DLD1 (cell line): Measurements from ENCODE around the gene FPR3.
"Not testable (repeated sequence)": the region's sequence is repeated elsewhere in the genome, so short reads cannot be mapped to it uniquely, and the experiment has no call there.

Source experiments
- in situ Hi-C: cut with HindIII; loops from 2 replicates; pipeline ENCODE4 v1.10.0; 2017; ENCODE audit warnings: low sequenced_read_pairs

The FPR3 gene

DNA sequence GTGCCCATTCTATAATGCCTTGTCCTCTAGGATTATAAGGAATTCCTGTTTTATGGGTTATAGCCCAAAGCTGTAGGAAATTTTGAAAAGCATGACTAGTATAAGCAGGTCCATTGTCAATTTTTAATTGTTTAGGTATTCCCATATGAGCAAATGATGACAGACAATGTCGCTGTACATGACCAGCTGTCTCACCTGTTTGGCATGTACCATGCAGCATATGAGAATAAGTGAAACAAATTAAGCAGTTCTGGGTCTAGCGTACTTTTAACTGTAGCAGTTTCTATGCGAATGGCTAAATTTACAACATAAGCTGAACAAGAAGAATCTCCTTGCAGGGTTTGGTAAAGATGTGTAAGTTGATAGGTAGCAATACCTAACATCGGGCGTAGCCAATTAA, 11.6 kb downstream of the FPR3 start:
- in situ Hi-C loops, result not testable (repeated sequence)

DNA sequence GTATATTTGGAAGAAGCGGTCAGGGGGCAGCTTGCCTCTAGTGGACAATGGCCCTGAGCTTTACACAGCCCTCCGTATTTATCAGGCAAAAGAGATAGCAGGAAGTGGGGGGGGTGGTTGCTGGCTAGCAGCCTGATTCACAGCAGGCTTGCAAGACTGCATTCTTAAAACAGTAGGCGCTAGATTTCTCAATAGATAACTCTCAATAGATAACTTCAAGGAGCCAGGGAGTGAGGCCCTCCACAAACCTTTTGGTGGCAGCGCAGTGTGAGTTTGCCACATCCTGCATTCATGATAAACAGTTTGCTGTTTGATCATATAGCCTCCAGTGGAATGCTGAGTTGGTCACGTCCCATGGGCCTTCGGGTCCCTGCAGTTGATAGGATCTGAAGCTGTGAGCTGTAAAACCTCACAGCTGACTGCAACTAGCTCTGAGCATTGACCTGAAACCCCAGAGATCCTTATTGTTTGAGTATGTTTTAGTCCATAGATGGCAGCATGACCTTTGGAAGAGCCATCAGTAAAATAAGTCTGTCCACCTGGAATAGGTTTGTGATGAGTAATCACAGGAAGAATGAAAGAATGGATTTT, 12.2 kb downstream of the FPR3 start:
- in situ Hi-C loops, result no loop called here

DNA sequence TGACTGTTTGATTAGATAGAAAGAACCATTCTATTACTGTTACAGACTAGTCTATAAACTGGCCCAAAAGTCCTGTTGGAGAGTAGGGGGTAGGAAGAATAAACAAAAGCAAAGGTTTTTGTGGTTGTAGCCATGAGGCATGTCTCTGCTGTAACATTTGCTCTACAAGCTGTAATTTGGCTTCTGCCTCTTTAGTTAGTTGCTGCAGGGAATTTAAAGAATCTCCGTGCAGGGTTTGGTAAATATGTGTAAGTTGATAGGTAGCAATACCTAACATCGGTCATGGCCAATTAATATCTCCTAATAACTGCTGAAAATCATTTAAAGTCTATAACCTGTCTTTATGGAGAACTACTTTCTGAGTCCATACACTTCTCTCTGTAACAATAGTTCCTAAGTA, 13.0 kb downstream of the FPR3 start:
- in situ Hi-C loops, result no loop called here

DNA sequence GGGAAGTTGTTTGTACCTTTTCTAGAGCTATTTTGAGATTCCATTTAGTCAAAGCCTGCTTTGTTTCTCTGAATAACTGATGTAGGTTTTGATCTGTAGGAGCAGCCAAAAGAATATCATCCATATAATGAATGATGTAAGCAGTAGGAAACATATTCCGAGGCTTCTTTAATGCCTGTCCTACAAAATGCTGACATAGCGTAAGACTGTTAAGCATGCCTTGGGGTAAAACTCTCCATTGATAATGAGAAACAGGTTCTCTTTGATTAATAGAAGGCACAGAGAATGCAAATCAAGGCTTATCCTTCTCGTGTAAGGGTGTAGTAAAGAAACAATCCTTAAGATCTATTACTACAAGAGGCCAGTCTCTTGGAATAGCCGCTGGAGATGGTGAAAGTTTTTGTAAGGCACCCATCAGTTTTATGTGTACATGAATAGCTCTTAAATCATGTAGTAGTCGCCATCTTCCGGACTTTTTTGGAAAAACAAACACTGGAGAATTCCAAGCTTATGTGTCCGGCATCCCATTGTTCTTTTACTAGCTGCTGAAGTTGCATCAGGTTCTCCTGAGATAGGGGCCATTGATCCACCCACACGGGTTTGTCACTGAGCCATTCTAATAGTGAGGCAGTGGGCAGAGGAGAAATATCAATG, 13.5 kb downstream of the FPR3 start:
- in situ Hi-C loops, result no loop called here

DNA sequence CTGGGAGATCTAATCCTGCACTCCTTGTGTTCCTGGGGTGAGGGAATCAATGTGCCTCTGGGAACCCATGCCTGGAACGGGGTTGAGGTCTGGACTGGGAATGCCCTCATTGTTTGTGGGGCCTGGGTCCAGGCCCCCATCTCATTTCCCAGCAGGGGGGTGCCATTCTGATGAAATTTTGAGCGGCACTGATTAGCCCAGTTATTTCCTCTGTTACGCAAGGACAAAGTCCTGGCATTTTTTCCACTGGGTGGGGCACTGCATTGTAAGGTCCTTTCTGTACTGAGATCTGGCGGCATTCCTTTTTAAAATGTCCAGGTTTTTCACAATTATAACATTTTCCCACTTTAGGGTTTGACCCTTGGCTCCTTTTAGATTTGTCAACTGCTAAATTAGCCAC, 14.8 kb downstream of the FPR3 start:
- in situ Hi-C loops, result no loop called here

DNA sequence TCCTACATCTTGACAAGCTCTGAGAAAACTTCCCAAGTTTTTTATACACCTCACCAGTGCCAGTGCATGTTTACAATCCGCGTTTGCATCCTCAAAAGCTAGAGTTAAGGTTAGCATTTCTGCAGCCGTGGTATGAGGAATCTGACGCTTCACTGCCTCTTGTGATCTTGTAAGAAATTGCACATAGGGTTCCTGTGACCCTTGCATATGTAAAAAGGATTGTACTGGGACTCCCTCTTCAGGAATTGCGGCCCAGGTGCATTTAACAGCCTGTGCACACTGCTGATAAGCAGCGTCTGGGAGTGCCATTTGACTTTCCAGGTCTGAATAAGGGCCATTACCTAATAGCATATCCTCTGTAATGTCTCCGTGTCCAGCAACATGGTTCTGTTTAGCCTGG, 15.3 kb downstream of the FPR3 start:
- in situ Hi-C loops, result no loop called here

DNA sequence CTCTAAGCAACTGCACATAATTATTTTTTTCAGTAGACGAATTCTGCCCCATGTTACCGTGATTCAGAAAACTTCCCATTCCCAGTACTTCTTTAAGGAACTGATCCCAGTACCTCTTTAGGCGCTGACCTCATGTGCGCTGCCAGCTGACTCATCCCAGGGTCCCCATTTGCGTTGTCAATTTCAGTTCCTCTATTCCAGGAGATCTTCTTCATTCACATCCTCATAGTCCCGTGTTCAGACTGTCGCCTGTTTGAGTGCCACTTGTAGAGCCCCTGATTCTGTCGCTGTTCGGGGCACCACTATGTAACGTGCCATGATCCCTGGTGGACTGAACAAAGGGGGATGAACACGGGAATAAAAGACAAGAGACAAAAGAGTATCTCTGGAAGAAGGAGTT, 16.4 kb downstream of the FPR3 start:
- in situ Hi-C loops, result no loop called here

DNA sequence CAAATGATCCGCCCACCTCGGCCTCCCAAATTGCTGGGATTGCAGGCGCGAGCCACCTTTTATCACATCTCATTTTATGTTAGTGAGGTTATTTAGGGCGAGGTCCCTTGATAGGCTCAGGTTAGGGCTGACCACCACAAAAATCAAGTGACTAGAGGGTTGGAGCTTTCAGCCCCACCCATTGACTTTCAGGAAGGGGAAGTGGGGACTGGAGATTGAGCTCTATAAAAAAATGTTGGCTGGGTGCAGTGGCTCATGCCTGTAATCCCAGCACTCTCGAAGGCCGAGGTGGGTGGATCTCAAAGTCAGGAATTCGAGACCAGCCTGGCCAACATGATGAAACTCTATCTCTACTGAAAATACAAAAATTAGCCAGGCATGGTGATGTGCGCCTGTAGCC, 20.1 kb downstream of the FPR3 start:
- in situ Hi-C loops, result no loop called here

DNA sequence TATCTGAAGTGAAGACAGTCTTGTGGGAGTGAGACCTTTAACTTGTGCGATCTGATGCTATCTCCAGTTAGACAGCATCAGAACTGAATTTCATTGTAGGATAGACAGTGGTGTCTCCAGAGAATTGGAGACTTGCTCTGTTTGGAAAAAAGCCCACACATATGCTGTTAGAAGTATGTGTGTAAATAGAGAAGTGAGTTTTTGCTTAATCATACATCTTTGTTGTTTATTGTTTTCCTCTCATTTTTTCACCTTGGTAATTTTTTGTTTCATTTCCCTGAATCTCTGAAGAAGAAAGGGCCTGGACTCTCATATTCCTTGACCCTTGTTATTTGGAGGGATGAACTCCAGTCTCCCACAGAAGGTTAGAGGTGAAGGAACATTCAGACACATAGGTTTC, 21.8 kb downstream of the FPR3 start:
- in situ Hi-C loops, result no loop called here

DNA sequence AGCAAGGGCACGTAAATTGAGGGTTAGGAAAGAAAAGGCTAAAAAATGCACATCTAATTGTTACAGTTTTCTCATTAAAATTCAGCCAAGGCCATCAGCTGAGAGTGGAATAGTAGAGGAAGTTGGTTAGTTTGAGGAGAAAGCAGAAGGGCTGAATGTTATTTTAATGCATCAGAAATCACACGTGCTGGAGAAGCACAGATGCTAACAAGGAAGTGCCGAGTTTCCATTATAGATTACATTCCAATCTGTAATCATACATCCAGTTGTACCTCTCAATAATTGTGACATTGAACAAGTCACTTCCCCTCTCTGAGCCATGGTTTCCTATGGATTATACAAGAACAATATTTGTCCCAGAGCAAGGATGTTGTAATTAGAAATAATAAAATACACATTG, 25.1 kb downstream of the FPR3 start:
- in situ Hi-C loops, result no loop called here

DNA sequence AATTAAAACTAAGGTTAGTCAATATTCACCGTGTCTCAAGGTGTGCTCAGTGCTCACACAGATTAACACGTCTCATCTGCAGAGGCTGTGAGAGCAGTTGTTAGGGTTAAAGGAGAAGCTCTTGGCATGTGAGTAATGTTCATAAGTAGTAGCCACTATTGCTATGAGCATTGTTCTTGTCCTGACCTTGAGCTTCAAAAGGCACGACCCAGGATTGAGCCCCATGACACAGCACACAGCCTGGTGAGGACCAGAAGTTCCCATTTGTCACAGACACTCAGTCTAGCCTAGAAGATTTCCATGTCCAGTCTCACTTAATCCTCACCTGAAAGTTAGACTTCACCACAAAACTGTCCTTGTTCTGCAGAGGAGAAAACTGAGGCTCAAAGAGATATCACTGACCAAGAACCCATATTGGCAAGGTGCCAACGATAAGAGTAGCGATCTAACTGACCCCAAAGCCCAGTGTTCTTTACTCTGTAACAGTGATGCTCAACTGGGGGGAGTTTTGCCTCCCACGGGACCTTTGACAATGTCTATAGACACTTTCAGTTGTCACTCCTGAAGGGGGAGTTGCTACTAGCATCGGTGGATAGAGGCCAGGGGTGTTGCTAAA, 26.0 kb downstream of the FPR3 start:
- in situ Hi-C loops, result no loop called here

DNA sequence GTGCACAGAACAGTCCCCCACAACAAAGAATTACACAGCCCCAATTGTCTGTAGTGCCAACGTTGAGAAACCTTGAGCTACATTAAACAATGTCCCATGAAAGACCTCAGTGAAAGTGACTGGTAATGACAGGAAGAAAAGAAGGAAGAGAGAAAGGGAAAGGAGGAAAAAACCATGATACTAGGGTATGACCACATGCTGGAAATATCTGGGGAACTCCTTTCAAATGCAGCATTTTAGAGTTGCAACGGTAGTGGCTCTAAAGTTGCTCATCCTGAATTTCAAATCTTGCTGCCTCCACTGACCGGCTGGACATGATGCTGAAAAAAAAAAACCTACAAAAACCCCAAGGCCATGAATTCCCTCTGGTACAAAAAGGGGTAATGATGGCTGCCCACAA, 26.5 kb downstream of the FPR3 start:
- in situ Hi-C loops, result no loop called here

DNA sequence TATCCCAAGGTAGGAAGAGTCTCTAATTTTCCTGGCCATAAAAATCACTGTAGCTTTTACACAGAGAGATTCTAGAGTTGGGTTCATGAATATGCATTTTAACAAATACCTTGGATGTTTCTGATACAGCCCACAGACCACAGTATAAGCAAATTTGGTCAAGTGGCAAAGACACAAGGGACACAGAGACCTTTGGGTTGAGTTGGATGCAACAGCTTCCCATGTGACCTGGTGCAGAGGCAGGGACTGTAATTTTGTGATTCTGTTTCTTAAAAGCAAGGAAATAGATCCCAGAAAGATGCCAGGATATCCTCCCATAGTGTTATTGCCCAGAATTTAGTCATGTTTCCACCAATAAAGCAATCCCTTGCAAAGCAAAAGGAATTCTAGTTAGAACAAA, 27.0 kb downstream of the FPR3 start:
- in situ Hi-C loops, result no loop called here

DNA sequence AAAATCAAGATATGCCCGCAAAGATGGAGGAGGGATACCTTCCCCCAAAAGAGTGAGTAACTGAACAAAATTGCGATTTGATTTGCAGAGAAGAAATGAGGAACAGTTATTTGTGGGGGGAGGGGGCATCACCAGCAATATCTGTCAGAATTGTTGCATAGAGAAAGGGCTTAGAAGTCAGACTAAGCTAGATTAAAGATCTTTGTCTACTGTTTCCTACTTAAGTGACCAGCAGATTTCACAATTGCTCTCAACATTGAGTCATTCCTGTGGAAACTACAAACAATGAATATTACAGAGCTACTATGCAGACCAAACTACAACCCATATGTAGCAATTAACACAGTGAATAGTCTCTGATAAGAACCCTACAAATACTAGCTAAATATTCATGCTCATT, 27.4 kb downstream of the FPR3 start:
- in situ Hi-C loops, result no loop called here

DNA sequence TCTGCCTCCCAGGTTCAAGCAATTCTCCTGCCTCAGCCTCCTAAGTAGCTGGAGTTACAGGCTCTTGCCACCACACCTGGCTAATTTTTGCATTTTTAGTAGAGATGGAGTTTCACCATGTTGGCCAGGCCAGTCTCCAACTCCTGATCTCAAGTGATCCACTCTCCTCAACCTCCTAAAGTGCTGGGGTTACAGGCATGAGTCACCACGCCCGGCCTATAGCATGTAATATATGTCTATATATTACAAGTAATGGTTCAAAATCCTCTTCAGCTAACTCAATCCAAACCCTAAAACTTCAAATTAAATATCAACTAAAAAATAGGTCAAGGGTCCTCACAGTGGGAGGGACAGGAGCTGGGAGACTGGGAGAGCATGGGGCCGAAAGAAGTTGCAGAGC, 28.0 kb downstream of the FPR3 start:
- in situ Hi-C loops, result no loop called here

DNA sequence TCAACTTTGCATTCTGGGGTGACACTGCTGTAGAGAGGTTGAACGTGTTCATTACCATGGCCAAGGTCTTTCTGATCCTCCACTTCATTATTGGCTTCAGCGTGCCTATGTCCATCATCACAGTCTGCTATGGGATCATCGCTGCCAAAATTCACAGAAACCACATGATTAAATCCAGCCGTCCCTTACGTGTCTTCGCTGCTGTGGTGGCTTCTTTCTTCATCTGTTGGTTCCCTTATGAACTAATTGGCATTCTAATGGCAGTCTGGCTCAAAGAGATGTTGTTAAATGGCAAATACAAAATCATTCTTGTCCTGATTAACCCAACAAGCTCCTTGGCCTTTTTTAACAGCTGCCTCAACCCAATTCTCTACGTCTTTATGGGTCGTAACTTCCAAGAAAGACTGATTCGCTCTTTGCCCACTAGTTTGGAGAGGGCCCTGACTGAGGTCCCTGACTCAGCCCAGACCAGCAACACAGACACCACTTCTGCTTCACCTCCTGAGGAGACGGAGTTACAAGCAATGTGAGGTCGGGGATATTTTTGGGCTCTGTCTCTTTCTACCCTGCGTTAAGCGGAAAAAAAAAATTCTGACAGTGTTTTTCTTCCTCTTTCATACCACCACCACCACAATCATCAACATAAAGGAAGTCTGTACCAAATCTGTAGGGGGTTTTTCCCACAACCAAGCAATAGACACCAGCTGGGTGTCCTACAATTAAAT, 29.5 kb downstream of the FPR3 start:
- in situ Hi-C loops, result no loop called here

DNA sequence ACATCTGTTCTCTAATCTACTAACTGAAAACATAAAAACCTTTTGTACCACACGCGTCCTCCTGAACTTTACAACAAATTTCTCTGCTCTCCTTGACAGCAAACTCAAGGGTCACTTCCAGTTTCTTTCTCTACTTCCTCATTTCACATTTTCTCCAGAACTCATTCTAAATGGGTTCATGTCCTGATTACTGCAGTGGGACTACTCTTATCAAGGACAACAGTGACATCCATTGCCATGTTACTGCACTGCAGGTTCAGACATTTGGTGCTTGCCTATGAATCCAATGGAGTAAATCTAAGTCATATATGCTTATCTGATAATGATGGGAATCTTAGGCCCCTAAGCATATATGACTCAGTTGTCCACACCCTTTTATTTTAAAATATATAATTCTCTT, 35.3 kb downstream of the FPR3 start:
- in situ Hi-C loops, result no loop called here

DNA sequence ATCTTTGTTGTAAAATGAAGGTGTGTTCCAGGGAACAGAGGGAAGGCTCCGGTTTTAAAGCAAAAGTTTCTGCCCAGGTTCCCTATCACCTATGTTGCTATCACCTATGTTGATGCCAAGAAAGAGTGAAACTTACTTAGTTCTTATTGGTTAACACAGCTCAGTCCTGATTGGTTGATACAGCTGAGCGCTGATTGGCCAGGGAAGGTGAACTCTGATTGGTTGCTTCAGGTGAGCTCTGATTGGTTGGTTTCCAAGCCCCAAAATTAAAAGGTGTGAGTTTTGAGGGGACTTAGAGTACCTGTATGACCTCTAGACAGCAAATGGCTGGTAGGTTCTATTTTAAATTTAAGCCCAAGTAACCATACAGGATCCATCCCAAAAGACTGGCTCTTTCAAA, 42.2 kb downstream of the FPR3 start:
- in situ Hi-C loops, result no loop called here

DNA sequence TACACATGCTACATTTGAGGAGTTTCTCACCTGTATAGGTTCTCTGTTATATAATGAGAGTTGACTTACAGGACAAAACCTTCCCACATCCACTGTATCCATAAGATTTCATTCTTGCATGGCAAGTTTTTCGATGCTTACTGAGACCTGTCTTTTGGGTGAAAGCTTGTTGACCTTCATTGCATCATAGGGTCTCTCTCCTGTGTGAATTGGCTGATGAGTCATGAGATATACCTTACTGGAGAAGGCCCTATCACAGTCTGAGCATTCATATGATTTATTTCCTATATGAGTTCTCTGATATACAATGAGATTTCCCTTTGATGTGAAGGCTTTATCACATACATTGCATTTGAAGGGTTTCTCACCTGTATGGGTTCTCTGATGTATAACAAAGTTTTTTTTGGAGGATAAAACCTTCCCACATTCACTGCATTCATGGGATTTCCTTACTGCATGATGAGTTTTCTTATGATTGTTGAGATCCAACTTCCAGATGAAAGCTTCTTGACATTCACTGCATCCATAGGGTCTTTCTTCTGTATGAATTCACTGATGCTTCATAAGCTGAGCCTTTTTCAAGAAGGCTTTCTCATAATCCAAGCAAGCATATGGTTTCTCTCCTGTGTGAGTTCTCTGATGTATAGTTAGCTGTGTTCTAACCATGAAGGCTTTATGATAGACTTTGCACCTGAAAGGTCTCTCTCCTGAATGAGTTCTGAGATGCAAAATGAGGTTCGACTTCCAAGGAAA, 67.1 kb downstream of the FPR3 start:
- in situ Hi-C loops, result no loop called here

DNA sequence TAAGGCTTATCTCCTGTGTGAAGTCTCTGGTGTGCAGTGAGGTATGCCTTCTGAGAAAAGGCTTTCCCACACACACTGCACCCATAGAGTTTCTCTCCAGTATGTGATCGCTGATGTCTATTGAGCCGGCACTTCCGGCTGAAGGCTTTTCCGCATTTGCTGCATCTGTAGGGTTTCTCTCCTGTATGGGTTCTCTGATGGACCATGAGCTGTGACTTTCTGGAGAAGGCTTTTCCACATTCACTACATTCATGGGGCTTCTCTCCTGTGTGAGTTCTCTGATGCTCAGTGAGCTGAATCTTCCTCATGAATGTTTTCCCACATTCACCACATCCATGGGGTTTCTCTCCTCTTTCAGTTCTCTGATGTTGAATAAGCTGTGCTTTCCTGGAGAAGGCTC, 78.1 kb downstream of the FPR3 start:
- in situ Hi-C loops, result no loop called here
